Myocyte (in vitro differentiated cells): ENCODE data around the gene ABCA6. TPM values are rescaled to one million over a fixed set of nuclear protein-coding genes. Genes with fewer than 3 reads are reported as not detected.
A peak's percentile ranks its signal among the peaks of the same experiment; 100 is the strongest.
"Not testable (repeated sequence)": the region's sequence is repeated elsewhere in the genome, so short reads cannot be mapped to it uniquely, and the experiment has no call there.

Experiments
- DNase-seq: peaks from one replicate; pipeline ENCODE4 v3.0.0-alpha.2; 2012; ENCODE audit warnings: low read depth
- polyA plus RNA-seq: library from polyadenylated mRNA; unstranded; fragments of >200 nt; gene quantifications from one replicate; pipeline ENCODE4 v1.2.1, GENCODE V29; 2012; ENCODE audit warnings: missing spikeins
- total RNA-seq: library from RNA; depleted of rRNA; stranded (reverse); fragments of >200 nt; gene quantifications from 2 replicates; pipeline ENCODE4 v1.2.3, GENCODE V29; 2014

ABCA6 gene, protein sequence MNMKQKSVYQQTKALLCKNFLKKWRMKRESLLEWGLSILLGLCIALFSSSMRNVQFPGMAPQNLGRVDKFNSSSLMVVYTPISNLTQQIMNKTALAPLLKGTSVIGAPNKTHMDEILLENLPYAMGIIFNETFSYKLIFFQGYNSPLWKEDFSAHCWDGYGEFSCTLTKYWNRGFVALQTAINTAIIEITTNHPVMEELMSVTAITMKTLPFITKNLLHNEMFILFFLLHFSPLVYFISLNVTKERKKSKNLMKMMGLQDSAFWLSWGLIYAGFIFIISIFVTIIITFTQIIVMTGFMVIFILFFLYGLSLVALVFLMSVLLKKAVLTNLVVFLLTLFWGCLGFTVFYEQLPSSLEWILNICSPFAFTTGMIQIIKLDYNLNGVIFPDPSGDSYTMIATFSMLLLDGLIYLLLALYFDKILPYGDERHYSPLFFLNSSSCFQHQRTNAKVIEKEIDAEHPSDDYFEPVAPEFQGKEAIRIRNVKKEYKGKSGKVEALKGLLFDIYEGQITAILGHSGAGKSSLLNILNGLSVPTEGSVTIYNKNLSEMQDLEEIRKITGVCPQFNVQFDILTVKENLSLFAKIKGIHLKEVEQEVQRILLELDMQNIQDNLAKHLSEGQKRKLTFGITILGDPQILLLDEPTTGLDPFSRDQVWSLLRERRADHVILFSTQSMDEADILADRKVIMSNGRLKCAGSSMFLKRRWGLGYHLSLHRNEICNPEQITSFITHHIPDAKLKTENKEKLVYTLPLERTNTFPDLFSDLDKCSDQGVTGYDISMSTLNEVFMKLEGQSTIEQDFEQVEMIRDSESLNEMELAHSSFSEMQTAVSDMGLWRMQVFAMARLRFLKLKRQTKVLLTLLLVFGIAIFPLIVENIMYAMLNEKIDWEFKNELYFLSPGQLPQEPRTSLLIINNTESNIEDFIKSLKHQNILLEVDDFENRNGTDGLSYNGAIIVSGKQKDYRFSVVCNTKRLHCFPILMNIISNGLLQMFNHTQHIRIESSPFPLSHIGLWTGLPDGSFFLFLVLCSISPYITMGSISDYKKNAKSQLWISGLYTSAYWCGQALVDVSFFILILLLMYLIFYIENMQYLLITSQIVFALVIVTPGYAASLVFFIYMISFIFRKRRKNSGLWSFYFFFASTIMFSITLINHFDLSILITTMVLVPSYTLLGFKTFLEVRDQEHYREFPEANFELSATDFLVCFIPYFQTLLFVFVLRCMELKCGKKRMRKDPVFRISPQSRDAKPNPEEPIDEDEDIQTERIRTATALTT (N-terminal part only)
- total RNA-seq = under 0.01 TPM in 1 of 2 replicates, not detected in the other
- polyA plus RNA-seq = not detected

DNA sequence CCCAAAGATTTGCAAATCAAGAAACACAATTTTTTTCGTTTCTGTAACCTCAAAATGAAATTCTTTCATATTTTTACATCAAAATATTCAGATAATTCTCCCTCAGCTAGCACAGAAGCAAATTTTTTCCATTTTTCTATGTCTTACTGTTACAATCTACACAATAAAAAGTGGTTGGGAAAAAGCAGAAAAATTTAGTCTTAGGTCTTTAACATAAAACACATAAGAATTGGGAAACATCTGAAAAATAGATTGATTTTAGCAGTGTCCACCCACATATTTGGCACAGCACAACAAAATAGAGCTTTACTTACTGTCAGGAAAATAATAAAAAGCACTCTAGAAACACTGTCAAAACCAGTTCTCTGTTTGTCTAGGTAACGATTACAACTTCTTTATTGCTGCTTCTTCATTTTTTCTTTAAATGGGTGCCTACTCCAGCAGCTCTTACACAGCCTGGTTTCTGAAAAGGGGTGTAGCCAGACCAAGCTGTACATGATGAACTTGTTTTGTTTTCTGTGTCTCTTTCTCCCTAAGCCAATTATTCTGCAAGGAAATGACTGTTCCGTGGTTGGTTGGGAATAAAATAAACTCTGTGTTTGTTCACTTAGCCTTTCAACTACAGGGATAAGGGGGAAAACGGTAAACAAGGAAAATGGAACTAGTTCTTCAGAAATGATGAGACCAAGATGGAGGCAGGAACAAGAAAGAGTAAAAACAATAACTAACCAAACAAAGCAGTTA, at the start of gene ABCA6:
ABCA6 (minus strand) TSS at position 465 of the 744 bp plus-strand sequence. CDS start 1,192 bp downstream, outside the sequence.
- DNase-seq = peak; percentile 3

GRCh38 chr17:69188796-69189195, 47.1 kb upstream of the ABCA6 start:
- DNase-seq = no peak

DNA sequence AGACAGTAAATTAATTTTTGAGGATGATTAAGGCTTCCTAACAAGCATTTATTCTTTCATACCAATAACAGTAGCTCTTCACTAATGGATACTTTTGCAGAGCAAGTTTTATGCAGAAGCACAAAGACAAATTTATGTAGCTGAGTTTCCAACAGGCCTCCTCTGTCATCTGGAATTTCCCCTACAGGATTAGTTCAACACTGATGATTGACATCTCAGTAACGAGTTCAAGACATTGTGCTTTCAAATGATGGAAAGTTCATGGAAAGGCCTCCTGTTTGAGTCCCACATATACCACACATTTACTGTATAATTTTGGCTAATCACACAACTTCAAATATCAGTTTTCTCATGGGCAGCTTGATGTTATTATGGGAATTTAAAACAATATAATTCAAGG, 46.4 kb upstream of the ABCA6 start:
- DNase-seq = no peak

DNA sequence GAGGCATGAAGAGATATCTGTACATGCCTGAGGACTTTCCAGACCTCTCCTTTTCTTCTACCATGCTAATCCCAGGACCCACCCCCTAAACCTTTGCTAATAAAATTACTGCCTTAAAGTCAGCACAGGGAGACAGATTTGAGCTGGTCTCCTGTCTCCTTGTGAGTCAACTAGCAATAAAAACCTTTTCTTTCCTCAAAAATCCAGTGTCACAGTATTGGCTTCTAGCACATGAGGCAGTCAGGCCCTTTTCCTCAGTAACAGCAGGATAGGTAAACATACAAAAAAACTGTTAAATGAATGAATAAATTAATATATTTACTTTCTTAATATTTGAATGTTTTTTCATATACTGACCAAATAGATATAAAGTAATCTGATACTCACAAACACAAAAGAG, 45.6 kb upstream of the ABCA6 start:
- no peak for DNase-seq

DNA sequence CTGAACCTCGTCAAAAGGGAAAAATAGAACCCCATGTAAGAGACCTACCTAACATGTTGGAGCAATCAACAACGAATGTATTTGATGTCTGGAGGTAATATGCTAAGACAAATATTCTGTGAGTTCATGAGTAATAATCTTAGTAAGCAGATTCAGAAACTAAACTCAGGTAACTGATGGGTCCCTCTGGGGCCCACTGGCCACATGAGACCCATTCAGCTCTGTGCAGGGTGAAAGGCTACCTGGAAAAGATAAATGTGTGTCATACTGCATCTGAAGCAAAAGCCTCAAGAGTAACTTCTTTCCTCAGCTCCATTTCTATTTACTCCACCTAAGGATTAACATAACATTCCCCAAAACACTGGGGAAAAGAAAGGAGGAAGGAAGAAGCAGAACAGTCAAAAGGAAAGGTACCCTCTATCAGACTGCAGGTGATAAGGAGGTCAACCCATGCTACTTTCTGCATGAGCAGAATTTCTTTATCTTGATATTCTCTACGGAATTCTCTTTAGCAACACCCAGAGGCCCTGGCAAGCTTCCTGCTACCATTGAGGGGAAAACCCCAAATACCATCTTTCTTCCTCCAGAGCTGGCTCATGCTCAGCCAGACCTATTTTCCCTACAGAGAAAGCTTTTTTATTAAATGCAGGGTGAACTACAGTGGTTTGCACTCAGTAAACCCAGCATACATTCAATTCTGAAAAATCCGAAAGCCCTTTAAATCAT, 37.7 kb upstream of the ABCA6 start:
- DNase-seq = no peak

DNA sequence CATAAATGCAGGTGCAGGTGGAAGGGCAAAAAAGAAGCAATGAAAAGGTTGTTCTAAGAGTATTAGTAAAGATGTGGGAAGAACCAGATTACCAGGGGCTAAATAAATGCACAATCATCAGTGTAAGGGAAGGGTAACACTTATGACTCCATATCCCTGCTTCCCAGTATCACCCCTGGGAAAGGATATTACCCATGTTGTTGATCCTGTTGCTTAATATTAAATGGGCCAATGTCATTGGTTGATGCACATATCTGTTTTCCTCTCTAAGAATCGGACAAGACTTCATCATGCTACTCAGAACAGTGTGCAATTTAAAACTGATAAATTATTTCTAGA, 34.7 kb upstream of the ABCA6 start:
- DNase-seq = no peak

- peak; percentile 9 for DNase-seq
These were observed 34.1 kb upstream of the ABCA6 start for GRCh38 chr17:69175625-69176456.

- DNase-seq = no peak
These were observed 33.5 kb upstream of the ABCA6 start for GRCh38 chr17:69175262-69175624.

GRCh38 chr17:69173118-69173517, 31.4 kb upstream of the ABCA6 start:
- DNase-seq = no peak

GRCh38 chr17:69170377-69170776, 28.7 kb upstream of the ABCA6 start:
- DNase-seq = no peak

GRCh38 chr17:69168642-69169041, 26.9 kb upstream of the ABCA6 start:
- not testable (repeated sequence) for DNase-seq

DNA sequence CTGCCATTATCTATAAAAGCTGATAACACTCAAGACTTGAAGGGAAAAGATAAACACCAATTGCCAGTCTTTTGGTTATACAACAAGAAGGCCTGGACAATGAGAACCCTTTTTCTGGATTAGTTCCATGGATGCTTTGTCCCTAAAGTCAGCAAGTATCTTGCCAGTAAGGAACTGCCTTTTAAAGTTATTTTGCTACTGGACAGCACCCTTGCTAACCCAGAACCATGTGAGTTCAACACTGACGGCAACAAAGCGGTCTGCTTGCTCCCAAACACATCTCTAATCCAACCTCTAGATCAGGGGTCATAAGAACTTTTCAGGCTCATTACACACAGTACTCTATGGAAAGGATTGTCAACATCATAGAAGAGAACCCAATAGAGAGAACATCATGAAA, 25.3 kb upstream of the ABCA6 start:
- no peak for DNase-seq

GRCh38 chr17:69164206-69164605, 22.5 kb upstream of the ABCA6 start:
- DNase-seq = no peak

- no peak for DNase-seq
These were observed 17.7 kb upstream of the ABCA6 start for GRCh38 chr17:69159418-69159817.

GRCh38 chr17:69154267-69154666, 12.6 kb upstream of the ABCA6 start:
- DNase-seq = no peak

GRCh38 chr17:69150333-69150732, 8.6 kb upstream of the ABCA6 start:
- no peak for DNase-seq

GRCh38 chr17:69147460-69147859, 5.8 kb upstream of the ABCA6 start:
- no peak for DNase-seq

DNA sequence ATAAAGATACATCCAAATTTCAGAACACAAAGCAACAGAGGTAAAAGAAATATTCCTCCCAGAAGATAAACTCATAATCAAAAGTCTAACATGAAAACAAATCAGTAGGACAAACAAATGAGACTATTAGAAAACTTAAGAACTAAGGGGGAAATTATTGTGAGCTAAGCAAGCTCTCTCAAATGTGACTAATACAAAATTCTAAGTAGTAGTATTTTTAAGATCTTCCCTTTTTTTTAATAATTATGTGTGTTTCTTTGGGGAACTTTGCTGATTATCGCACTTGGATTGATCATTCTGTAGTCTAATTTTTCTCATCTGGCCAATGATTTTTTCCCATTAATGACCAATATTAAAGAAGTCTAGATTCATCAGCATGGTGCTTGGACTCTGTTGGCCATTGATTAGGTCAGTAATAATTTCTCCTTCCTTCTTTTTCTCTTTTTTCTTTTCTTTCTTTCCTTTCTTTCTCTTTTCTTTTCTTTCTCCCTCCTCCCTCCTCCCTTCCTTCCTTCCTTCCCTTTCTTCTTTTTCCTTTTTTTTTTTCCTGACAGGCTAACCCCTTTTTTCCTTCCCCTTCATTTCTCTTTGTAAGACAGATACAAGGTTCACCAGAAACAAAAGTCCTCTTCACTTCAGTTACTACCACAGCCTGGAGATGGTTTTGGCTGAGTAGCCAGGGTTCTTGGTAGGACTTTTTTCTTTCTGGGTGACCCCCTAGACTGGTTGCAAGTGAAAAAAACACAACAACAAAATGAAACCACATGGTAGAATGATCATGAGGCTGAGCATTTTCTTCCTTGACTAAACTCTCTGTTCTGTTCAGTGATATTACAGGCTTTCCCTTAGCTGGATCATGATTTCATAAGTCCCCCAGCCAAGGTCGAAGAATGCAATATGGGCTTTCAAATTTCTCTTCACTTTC, 2.9 kb upstream of the ABCA6 start:
- DNase-seq = no peak
